ENCODE data around the gene TIPARP.

DNA sequence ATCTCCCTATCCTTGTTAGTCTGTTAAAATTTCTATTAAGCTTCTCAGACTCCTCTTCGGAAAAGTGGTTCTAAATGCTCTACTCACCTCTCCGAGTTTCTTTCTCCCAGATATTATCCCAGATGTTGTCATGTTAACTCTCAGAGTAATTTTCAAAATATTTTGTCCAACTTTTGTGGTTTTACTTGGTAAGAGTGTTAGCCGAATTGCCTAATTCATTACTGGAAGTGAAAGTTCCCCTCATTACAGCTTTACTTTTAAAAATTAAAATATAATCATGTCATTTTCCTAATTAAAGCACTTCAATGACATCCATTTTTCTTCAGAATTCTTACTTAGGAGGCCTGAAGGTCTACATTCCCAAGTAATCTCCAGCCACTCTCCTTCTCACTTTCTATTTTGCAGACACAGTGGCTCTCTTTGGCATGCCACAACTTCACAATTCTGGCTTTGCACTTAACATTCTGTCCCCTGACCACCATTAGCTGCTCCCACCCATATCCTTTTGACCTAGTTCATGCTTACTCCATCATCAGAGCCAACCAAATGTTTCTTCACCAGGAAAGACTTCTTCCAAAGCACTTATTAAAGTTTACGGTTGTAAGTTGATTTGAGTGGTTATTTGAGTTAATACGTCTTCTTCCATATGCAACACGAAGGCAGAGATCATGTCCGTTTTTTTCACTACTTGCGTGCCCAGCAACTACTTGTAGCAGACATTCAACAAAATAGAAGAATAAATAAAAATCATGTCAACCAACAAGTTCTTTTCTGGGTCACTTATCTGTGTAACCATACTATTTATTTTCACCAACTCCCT, 10.2 kb upstream of the TIPARP start:
- TF ChIP-seq, protein P1, sequence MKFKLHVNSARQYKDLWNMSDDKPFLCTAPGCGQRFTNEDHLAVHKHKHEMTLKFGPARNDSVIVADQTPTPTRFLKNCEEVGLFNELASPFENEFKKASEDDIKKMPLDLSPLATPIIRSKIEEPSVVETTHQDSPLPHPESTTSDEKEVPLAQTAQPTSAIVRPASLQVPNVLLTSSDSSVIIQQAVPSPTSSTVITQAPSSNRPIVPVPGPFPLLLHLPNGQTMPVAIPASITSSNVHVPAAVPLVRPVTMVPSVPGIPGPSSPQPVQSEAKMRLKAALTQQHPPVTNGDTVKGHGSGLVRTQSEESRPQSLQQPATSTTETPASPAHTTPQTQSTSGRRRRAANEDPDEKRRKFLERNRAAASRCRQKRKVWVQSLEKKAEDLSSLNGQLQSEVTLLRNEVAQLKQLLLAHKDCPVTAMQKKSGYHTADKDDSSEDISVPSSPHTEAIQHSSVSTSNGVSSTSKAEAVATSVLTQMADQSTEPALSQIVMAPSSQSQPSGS (CRISPR knock-in tag; IDR thresholded peaks at IDR 0.05), result no peak
- TF ChIP-seq CHD2 (IDR thresholded peaks at IDR 0.05; ENCODE audit: low read depth, low read length) (no peak), CREB1 (IDR thresholded peaks at IDR 0.05) (no peak), CREB1 (CRISPR knock-in tag; IDR thresholded peaks at IDR 0.05) (no peak), TCF7 (IDR thresholded peaks at IDR 0.05; ENCODE audit: low read depth) (no peak), NFE2 (CRISPR knock-in tag; IDR thresholded peaks at IDR 0.05) (no peak), KDM5B (CRISPR knock-in tag; IDR thresholded peaks at IDR 0.05; ENCODE audit: borderline replicate concordance) (no peak), POLR2AphosphoS5 (IDR thresholded peaks at IDR 0.05; ENCODE audit: low read depth, low read length) (no peak)
- TF ChIP-seq, protein P2, sequence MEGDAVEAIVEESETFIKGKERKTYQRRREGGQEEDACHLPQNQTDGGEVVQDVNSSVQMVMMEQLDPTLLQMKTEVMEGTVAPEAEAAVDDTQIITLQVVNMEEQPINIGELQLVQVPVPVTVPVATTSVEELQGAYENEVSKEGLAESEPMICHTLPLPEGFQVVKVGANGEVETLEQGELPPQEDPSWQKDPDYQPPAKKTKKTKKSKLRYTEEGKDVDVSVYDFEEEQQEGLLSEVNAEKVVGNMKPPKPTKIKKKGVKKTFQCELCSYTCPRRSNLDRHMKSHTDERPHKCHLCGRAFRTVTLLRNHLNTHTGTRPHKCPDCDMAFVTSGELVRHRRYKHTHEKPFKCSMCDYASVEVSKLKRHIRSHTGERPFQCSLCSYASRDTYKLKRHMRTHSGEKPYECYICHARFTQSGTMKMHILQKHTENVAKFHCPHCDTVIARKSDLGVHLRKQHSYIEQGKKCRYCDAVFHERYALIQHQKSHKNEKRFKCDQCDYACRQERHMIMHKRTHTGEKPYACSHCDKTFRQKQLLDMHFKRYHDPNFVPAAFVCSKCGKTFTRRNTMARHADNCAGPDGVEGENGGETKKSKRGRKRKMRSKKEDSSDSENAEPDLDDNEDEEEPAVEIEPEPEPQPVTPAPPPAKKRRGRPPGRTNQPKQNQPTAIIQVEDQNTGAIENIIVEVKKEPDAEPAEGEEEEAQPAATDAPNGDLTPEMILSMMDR (CRISPR knock-in tag; IDR thresholded peaks at IDR 0.05), result no peak
- TF ChIP-seq, protein P3, sequence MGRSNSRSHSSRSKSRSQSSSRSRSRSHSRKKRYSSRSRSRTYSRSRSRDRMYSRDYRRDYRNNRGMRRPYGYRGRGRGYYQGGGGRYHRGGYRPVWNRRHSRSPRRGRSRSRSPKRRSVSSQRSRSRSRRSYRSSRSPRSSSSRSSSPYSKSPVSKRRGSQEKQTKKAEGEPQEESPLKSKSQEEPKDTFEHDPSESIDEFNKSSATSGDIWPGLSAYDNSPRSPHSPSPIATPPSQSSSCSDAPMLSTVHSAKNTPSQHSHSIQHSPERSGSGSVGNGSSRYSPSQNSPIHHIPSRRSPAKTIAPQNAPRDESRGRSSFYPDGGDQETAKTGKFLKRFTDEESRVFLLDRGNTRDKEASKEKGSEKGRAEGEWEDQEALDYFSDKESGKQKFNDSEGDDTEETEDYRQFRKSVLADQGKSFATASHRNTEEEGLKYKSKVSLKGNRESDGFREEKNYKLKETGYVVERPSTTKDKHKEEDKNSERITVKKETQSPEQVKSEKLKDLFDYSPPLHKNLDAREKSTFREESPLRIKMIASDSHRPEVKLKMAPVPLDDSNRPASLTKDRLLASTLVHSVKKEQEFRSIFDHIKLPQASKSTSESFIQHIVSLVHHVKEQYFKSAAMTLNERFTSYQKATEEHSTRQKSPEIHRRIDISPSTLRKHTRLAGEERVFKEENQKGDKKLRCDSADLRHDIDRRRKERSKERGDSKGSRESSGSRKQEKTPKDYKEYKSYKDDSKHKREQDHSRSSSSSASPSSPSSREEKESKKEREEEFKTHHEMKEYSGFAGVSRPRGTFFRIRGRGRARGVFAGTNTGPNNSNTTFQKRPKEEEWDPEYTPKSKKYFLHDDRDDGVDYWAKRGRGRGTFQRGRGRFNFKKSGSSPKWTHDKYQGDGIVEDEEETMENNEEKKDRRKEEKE (IDR thresholded peaks at IDR 0.05), result no peak
